GM18951 (cell line): ENCODE measurements around the gene BACE1.
"Not testable (repeated sequence)": the region's sequence is repeated elsewhere in the genome, so short reads cannot be mapped to it uniquely, and the experiment has no call there.

ENCODE experiments used
- POLR2A ChIP-seq: IDR thresholded peaks from 4 replicates; pipeline ENCODE4 v1.6.1; 2011; ENCODE audit warnings: mild to moderate bottlenecking; ENCODE audit not compliant: insufficient read length, insufficient read depth; ENCODE audit errors: extremely low read depth
- in situ Hi-C: fragments of 300-500 bp; cut with MboI; formaldehyde crosslinking; loops from one replicate; pipeline ENCODE4 v1.12.0; 2022; ENCODE audit warnings: low sequenced_read_pairs, mixed read lengths, inconsistent platforms; ENCODE audit not compliant: unreplicated experiment

The BACE1 gene

GRCh38 chr11:117279711-117280376, 36.2 kb downstream of the BACE1 start:
- in situ Hi-C loops, result no loop called here
- no peak for TF ChIP-seq POLR2A

- TF ChIP-seq POLR2A, result no peak
- in situ Hi-C loops, result no loop called here
Measured at GRCh38 chr11:117278347-117278746, 37.7 kb downstream of the BACE1 start.

- in situ Hi-C loops, result no loop called here
Measured at GRCh38 chr11:117273550-117274289, 42.3 kb downstream of the BACE1 start.

GRCh38 chr11:117272175-117272574, 43.9 kb downstream of the BACE1 start:
- in situ Hi-C loops, result not testable (repeated sequence)

More at GRCh38 chr11:117273550-117274289, 42.3 kb downstream of the BACE1 start:
- TF ChIP-seq POLR2A, result no peak

- in situ Hi-C loops, result no loop called here
- TF ChIP-seq POLR2A, result no peak
Measured at GRCh38 chr11:117271208-117271607, 44.8 kb downstream of the BACE1 start.

GRCh38 chr11:117269856-117270255, 46.2 kb downstream of the BACE1 start:
- TF ChIP-seq POLR2A, result no peak
- in situ Hi-C loops, result no loop called here

- no peak for TF ChIP-seq POLR2A
- in situ Hi-C loops, result no loop called here
Measured at GRCh38 chr11:117265745-117266144, 50.3 kb downstream of the BACE1 start.

GRCh38 chr11:117264624-117265323, 51.3 kb downstream of the BACE1 start:
- in situ Hi-C loops, result not testable (repeated sequence)

- no peak for TF ChIP-seq POLR2A
- in situ Hi-C loops, result no loop called here
Measured at GRCh38 chr11:117259417-117259816, 56.6 kb downstream of the BACE1 start.

- no peak for TF ChIP-seq POLR2A
- in situ Hi-C loops, result no loop called here
Measured at GRCh38 chr11:117258576-117258975, 57.5 kb downstream of the BACE1 start.

GRCh38 chr11:117256573-117256972, 59.5 kb downstream of the BACE1 start:
- in situ Hi-C loops, result no loop called here
- TF ChIP-seq POLR2A, result no peak

GRCh38 chr11:117255966-117256365, 60.1 kb downstream of the BACE1 start:
- in situ Hi-C loops, result no loop called here
- no peak for TF ChIP-seq POLR2A

GRCh38 chr11:117251506-117251905, 64.5 kb downstream of the BACE1 start:
- in situ Hi-C loops, result no loop called here
- no peak for TF ChIP-seq POLR2A

- TF ChIP-seq POLR2A, result no peak
- in situ Hi-C loops, result no loop called here
Measured at GRCh38 chr11:117249571-117249970, 66.5 kb downstream of the BACE1 start.
